ENCODE results near the gene USP50. TPM values are rescaled to one million over a fixed set of nuclear protein-coding genes. Genes with fewer than 3 reads are reported as not detected.

Gene USP50
- not detected for total RNA-seq
- long read RNA-seq: 0 reads

GRCh38 chr15:50546566-50546965 is at the start of gene USP50:
Gene USP50 (minus strand): TSS chr15:50546666. CDS start chr15:50546525, 141 bp downstream.
- H3K27ac ChIP-seq (replicated peaks): no peak within 1 kb of the TSS
- H3K4me3 ChIP-seq: no peak within 1 kb of the TSS
- intact Hi-C loops (cut with micrococcal nuclease): no loop called here
- no peaks in the 10 kb centered on the region for H3K9me3 ChIP-seq (replicated peaks)
- H3K4me1 ChIP-seq: no peaks in the 10 kb centered on the region
- H3K36me3 ChIP-seq: no peaks in the 10 kb centered on the region
- no peak for TF ChIP-seq CTCF (IDR thresholded peaks at IDR 0.05; ENCODE audit: borderline replicate concordance)
- DNase-seq: no peak
- H3K27me3 ChIP-seq (ENCODE audit: low read depth): no peaks in the 10 kb centered on the region

GRCh38 chr15:50594311-50594710 is 47.8 kb upstream of the USP50 start:
- no peak for TF ChIP-seq CTCF (IDR thresholded peaks at IDR 0.05; ENCODE audit: borderline replicate concordance)
- peaks cover 100% of the 10 kb centered on the region for H3K36me3 ChIP-seq
- intact Hi-C loops (cut with micrococcal nuclease): no loop called here

GRCh38 chr15:50593761-50594160 is 47.3 kb upstream of the USP50 start:
- no peaks in the 10 kb centered on the region for H3K9me3 ChIP-seq (replicated peaks)
- H3K4me1 ChIP-seq: no peaks in the 10 kb centered on the region
- intact Hi-C loops (cut with micrococcal nuclease): no loop called here
- H3K27me3 ChIP-seq (ENCODE audit: low read depth): no peaks in the 10 kb centered on the region
- no peak for DNase-seq
- H3K36me3 ChIP-seq: peaks cover 100% of the 10 kb centered on the region
- TF ChIP-seq CTCF (IDR thresholded peaks at IDR 0.05; ENCODE audit: borderline replicate concordance): no peak
- no peak overlapping the region for H3K4me3 ChIP-seq
- H3K27ac ChIP-seq (replicated peaks): no peak overlapping the region

More at GRCh38 chr15:50594311-50594710, 47.8 kb upstream of the USP50 start:
- Histone ChIP-seq H3K4me1 (no peaks in the 10 kb centered on the region), H3K27ac (replicated peaks) (no peak overlapping the region), H3K4me3 (no peak overlapping the region), H3K9me3 (replicated peaks) (no peaks in the 10 kb centered on the region), H3K27me3 (ENCODE audit: low read depth) (no peaks in the 10 kb centered on the region)
- DNase-seq: no peak

- Histone ChIP-seq H3K4me1 (no peaks in the 10 kb centered on the region), H3K9me3 (replicated peaks) (no peaks in the 10 kb centered on the region), H3K4me3 (no peak overlapping the region), H3K27me3 (ENCODE audit: low read depth) (no peaks in the 10 kb centered on the region), H3K36me3 (peaks cover 98% of the 10 kb centered on the region), H3K27ac (replicated peaks) (no peak overlapping the region)
- intact Hi-C loops (cut with micrococcal nuclease): no loop called here
- TF ChIP-seq CTCF (IDR thresholded peaks at IDR 0.05; ENCODE audit: borderline replicate concordance): no peak
- DNase-seq: no peak
Observed at GRCh38 chr15:50590288-50590687, 43.8 kb upstream of the USP50 start.

- intact Hi-C loops (cut with micrococcal nuclease): loop anchor here (10.0 kb wide), 1 partner anchor 83 kb away; no protein-coding TSS in a partner anchor
- Histone ChIP-seq H3K4me1 (no peaks in the 10 kb centered on the region), H3K27ac (replicated peaks) (no peak overlapping the region), H3K27me3 (ENCODE audit: low read depth) (no peaks in the 10 kb centered on the region), H3K36me3 (peaks cover 99% of the 10 kb centered on the region), H3K9me3 (replicated peaks) (no peaks in the 10 kb centered on the region), H3K4me3 (no peak overlapping the region)
- no peak for DNase-seq
- TF ChIP-seq CTCF (IDR thresholded peaks at IDR 0.05; ENCODE audit: borderline replicate concordance): no peak
Observed at GRCh38 chr15:50577492-50577891, 31.0 kb upstream of the USP50 start.
